ENCODE measurements around the gene ZFP36L1. TPM values are rescaled to one million over a fixed set of nuclear protein-coding genes. Genes with fewer than 3 reads are reported as not detected.

The ZFP36L1 gene
- total RNA-seq (50.6 TPM), polyA plus RNA-seq (ENCODE audit: insufficient read depth in 1 of 8, insufficient read length in 8 of 8, low replicate concordance in 1 of 8) (100 to 1,000 TPM; 147 to 241 (median 185) TPM)
- long read RNA-seq, donor 1, transcript ZFP36L1-202 (2 exons, 3,190 nt) = major isoform, 100 of 100 reads
- long read RNA-seq, donor 1, partial matches to known transcripts = 0 of 100 reads
- long read RNA-seq, donor 1, other reads (novel, unspliced or antisense) = 0 of 100 reads
- long read RNA-seq, donor 2, transcript ZFP36L1-202 (2 exons, 3,190 nt) = major isoform, 16 of 16 reads
- long read RNA-seq, donor 2, partial matches to known transcripts = 0 of 16 reads
- long read RNA-seq, donor 2, other reads (novel, unspliced or antisense) = 0 of 16 reads
- long read RNA-seq, donor 3, transcript ZFP36L1-202 (2 exons, 3,190 nt) = major isoform, 204 of 205 reads
- long read RNA-seq, donor 3, partial matches to known transcripts = 0 of 205 reads
- long read RNA-seq, donor 3, other reads (novel, unspliced or antisense) = 0 of 205 reads
- long read RNA-seq, donor 4, transcript ZFP36L1-202 (2 exons, 3,190 nt) = major isoform, 140 of 140 reads
- long read RNA-seq, donor 4, partial matches to known transcripts = 0 of 140 reads
- long read RNA-seq, donor 4, other reads (novel, unspliced or antisense) = 0 of 140 reads
- long read RNA-seq, donor 5, transcript ZFP36L1-202 (2 exons, 3,190 nt) = major isoform, 218 of 220 reads
- long read RNA-seq, donor 5, partial matches to known transcripts = 0 of 220 reads
- long read RNA-seq, donor 5, other reads (novel, unspliced or antisense) = 0 of 220 reads
- long read RNA-seq, donor 6, transcript ZFP36L1-202 (2 exons, 3,190 nt) = major isoform, 127 of 128 reads
- long read RNA-seq, donor 6, partial matches to known transcripts = 0 of 128 reads
- long read RNA-seq, donor 6, other reads (novel, unspliced or antisense) = 0 of 128 reads
- long read RNA-seq, donor 7, transcript ZFP36L1-202 (2 exons, 3,190 nt) = major isoform, 127 of 127 reads
- long read RNA-seq, donor 7, partial matches to known transcripts = 0 of 127 reads
- long read RNA-seq, donor 7, other reads (novel, unspliced or antisense) = 0 of 127 reads
- long read RNA-seq, donor 8, transcript ZFP36L1-202 (2 exons, 3,190 nt) = major isoform, 172 of 172 reads
- long read RNA-seq, donor 8, partial matches to known transcripts = 0 of 172 reads
- long read RNA-seq, donor 8, other reads (novel, unspliced or antisense) = 0 of 172 reads
- long read RNA-seq, donor 9, transcript ZFP36L1-202 (2 exons, 3,190 nt) = major isoform, 129 of 129 reads
- long read RNA-seq, donor 9, partial matches to known transcripts = 0 of 129 reads
- long read RNA-seq, donor 9, other reads (novel, unspliced or antisense) = 0 of 129 reads
- long read RNA-seq, donor 10, transcript ZFP36L1-202 (2 exons, 3,190 nt) = major isoform, 158 of 159 reads
- long read RNA-seq, donor 10, partial matches to known transcripts = 0 of 159 reads
- long read RNA-seq, donor 10, other reads (novel, unspliced or antisense) = 0 of 159 reads
- long read RNA-seq, donor 11, transcript ZFP36L1-202 (2 exons, 3,190 nt) = major isoform, 136 of 136 reads
- long read RNA-seq, donor 11, partial matches to known transcripts = 0 of 136 reads
- long read RNA-seq, donor 11, other reads (novel, unspliced or antisense) = 0 of 136 reads

DNA sequence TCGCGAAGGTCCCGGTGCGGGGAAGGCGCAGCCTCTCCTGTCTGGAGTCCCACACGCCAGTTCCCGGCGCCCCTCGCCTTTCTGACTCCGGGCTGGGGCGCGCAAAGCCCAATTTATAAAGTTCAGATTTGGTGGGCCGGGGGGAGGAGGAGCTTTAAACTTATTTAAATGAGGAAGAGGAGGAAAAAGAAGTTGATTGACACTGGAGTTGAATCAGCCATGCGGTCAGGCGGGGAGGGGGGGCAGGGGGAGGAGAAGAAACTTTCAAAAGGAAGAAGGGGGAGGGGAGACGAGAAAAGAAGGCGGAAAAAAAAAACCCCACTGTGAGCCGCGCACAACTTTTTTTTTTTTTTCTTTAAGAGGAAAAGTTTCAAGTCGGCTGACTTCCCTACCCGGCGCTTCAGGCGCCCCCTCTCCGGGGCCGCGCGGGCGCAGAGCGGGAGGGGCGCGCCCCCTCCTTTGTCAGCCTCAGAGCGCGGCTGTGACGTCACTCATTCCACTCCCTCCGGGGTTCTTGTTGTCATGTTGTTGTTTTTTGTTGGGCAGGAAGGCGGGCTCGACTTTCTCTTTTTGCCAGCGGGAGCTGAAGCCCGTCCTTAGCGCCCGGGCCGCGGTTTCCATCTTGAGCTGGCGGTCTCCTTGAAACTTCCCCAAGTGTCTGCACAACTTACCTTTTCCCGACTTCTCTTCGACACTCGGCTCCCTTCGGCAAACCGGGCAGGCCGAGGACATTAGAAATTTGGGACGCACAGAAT, at the start of gene ZFP36L1:
Gene ZFP36L1, minus strand, starts transcription at position 89 of the 755 bp plus-strand sequence. CDS start 129 bp downstream, outside the sequence.
- no peaks in the 10 kb centered on the region for H3K27me3 ChIP-seq (ENCODE audit: control insufficient read depth, insufficient read depth, low read length)
- H3K4me1 ChIP-seq (ENCODE audit: control insufficient read depth, insufficient read depth, low read length) = peaks cover 33% of the 10 kb centered on the region
- peaks cover 33% of the 10 kb centered on the region for H3K36me3 ChIP-seq (ENCODE audit: control insufficient read depth, insufficient read depth, low read length)
- peak within 1 kb of the TSS; percentile 100 for H3K27ac ChIP-seq (ENCODE audit: low read length)
- 0% methylated on average over 14 of the region's 51 CpGs for WGBS (ENCODE audit: insufficient coverage)
- DNase-seq = peak; percentile 99
- no peaks in the 10 kb centered on the region for H3K9me3 ChIP-seq (replicated peaks; ENCODE audit: control insufficient read depth, low read depth, low read length)
- peak within 1 kb of the TSS; percentile 100 for H3K4me3 ChIP-seq (ENCODE audit: low read length)

DNA sequence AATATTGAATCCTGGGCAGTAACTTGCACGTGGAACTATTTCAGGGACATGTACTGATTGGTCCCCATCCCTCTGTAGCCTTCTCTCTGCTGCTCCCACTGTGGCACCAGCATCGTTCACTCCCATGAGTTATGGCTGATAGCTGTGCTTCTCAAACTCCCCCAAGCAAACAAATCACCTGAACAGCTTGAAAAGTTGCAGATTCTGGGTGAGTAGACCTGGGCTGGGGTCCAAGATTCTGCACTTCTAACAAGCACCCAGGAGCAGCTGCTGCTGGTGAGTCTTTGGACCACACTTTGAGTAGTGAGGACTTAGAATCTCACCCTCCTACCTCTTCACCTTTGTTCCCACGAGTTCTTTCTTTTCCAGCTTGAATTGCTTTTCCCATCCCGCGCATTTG, 49.4 kb upstream of the ZFP36L1 start:
- no CpG with 5 or more reads among the region's 5 CpGs for WGBS (ENCODE audit: insufficient coverage)
- Histone ChIP-seq H3K27me3 (ENCODE audit: control insufficient read depth, insufficient read depth, low read length) (no peaks in the 10 kb centered on the region), H3K4me3 (ENCODE audit: low read length) (no peak overlapping the region), H3K4me1 (ENCODE audit: control insufficient read depth, insufficient read depth, low read length) (peaks cover 9% of the 10 kb centered on the region), H3K36me3 (ENCODE audit: control insufficient read depth, insufficient read depth, low read length) (no peaks in the 10 kb centered on the region), H3K27ac (ENCODE audit: low read length) (no peak overlapping the region), H3K9me3 (replicated peaks; ENCODE audit: control insufficient read depth, low read depth, low read length) (peaks cover 5% of the 10 kb centered on the region)
- DNase-seq = no peak

GRCh38 chr14:68841016-68841809, 48.3 kb upstream of the ZFP36L1 start:
- Histone ChIP-seq H3K9me3 (replicated peaks; ENCODE audit: control insufficient read depth, low read depth, low read length) (peaks cover 8% of the 10 kb centered on the region), H3K27ac (ENCODE audit: low read length) (no peak overlapping the region), H3K4me3 (ENCODE audit: low read length) (no peak overlapping the region), H3K4me1 (ENCODE audit: control insufficient read depth, insufficient read depth, low read length) (peaks cover 9% of the 10 kb centered on the region), H3K27me3 (ENCODE audit: control insufficient read depth, insufficient read depth, low read length) (no peaks in the 10 kb centered on the region), H3K36me3 (ENCODE audit: control insufficient read depth, insufficient read depth, low read length) (no peaks in the 10 kb centered on the region)
- DNase-seq = no peak
- 57% methylated on average over 1 of the region's 6 CpGs for WGBS (ENCODE audit: insufficient coverage)

- no peak overlapping the region for H3K4me3 ChIP-seq (ENCODE audit: low read length)
- no CpG with 5 or more reads among the region's 2 CpGs for WGBS (ENCODE audit: insufficient coverage)
- peaks cover 9% of the 10 kb centered on the region for H3K4me1 ChIP-seq (ENCODE audit: control insufficient read depth, insufficient read depth, low read length)
- H3K27ac ChIP-seq (ENCODE audit: low read length) = no peak overlapping the region
- no peaks in the 10 kb centered on the region for H3K36me3 ChIP-seq (ENCODE audit: control insufficient read depth, insufficient read depth, low read length)
- DNase-seq = no peak
- H3K27me3 ChIP-seq (ENCODE audit: control insufficient read depth, insufficient read depth, low read length) = no peaks in the 10 kb centered on the region
- peaks cover 13% of the 10 kb centered on the region for H3K9me3 ChIP-seq (replicated peaks; ENCODE audit: control insufficient read depth, low read depth, low read length)
These were observed 47.6 kb upstream of the ZFP36L1 start for GRCh38 chr14:68840454-68840853.

GRCh38 chr14:68836082-68836481, 43.2 kb upstream of the ZFP36L1 start:
- H3K9me3 ChIP-seq (replicated peaks; ENCODE audit: control insufficient read depth, low read depth, low read length) = peaks cover 16% of the 10 kb centered on the region
- DNase-seq = no peak
- no peak overlapping the region for H3K4me3 ChIP-seq (ENCODE audit: low read length)
- H3K36me3 ChIP-seq (ENCODE audit: control insufficient read depth, insufficient read depth, low read length) = no peaks in the 10 kb centered on the region
- WGBS (ENCODE audit: insufficient coverage) = no CpG with 5 or more reads among the region's 1 CpG
- H3K27ac ChIP-seq (ENCODE audit: low read length) = no peak overlapping the region
- H3K27me3 ChIP-seq (ENCODE audit: control insufficient read depth, insufficient read depth, low read length) = no peaks in the 10 kb centered on the region
- no peaks in the 10 kb centered on the region for H3K4me1 ChIP-seq (ENCODE audit: control insufficient read depth, insufficient read depth, low read length)

- peaks cover 16% of the 10 kb centered on the region for H3K9me3 ChIP-seq (replicated peaks; ENCODE audit: control insufficient read depth, low read depth, low read length)
- H3K4me3 ChIP-seq (ENCODE audit: low read length) = no peak overlapping the region
These were observed 41.9 kb upstream of the ZFP36L1 start for GRCh38 chr14:68834816-68835215.

DNA sequence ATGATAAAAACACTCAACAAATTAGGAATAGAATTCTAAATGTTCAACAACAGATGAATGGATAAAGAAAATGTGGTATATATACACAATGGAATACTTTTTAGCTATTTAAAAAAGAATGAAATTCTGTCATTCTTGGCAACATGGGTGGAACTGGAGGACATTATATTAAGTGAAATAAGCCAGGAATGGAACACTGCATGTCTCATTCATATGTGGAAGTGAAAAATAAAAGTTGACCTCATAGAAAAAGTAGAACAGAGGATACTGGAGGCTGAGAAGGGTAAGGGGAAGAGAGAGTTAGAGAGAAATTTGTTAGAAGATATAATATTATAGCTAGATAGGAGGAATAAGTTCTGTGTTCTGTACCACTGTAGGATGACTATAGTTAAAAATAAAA, 35.8 kb upstream of the ZFP36L1 start:
- H3K4me1 ChIP-seq (ENCODE audit: control insufficient read depth, insufficient read depth, low read length) = peaks cover 9% of the 10 kb centered on the region
- H3K4me3 ChIP-seq (ENCODE audit: low read length) = no peak overlapping the region
- no peaks in the 10 kb centered on the region for H3K36me3 ChIP-seq (ENCODE audit: control insufficient read depth, insufficient read depth, low read length)
- peak; percentile 76 for DNase-seq
- peaks cover 2% of the 10 kb centered on the region for H3K9me3 ChIP-seq (replicated peaks; ENCODE audit: control insufficient read depth, low read depth, low read length)
- H3K27me3 ChIP-seq (ENCODE audit: control insufficient read depth, insufficient read depth, low read length) = no peaks in the 10 kb centered on the region
- no peak overlapping the region for H3K27ac ChIP-seq (ENCODE audit: low read length)

More at GRCh38 chr14:68834816-68835215, 41.9 kb upstream of the ZFP36L1 start:
- no peaks in the 10 kb centered on the region for H3K36me3 ChIP-seq (ENCODE audit: control insufficient read depth, insufficient read depth, low read length)
- WGBS (ENCODE audit: insufficient coverage) = no CpG with 5 or more reads among the region's 6 CpGs
- H3K27ac ChIP-seq (ENCODE audit: low read length) = no peak overlapping the region
- DNase-seq = no peak
- no peaks in the 10 kb centered on the region for H3K27me3 ChIP-seq (ENCODE audit: control insufficient read depth, insufficient read depth, low read length)
- H3K4me1 ChIP-seq (ENCODE audit: control insufficient read depth, insufficient read depth, low read length) = no peaks in the 10 kb centered on the region

GRCh38 chr14:68825729-68826128, 32.9 kb upstream of the ZFP36L1 start:
- Histone ChIP-seq H3K4me1 (ENCODE audit: control insufficient read depth, insufficient read depth, low read length) (peaks cover 23% of the 10 kb centered on the region), H3K36me3 (ENCODE audit: control insufficient read depth, insufficient read depth, low read length) (no peaks in the 10 kb centered on the region), H3K27ac (ENCODE audit: low read length) (no peak overlapping the region), H3K9me3 (replicated peaks; ENCODE audit: control insufficient read depth, low read depth, low read length) (no peaks in the 10 kb centered on the region), H3K27me3 (ENCODE audit: control insufficient read depth, insufficient read depth, low read length) (no peaks in the 10 kb centered on the region), H3K4me3 (ENCODE audit: low read length) (no peak overlapping the region)
- no peak for DNase-seq
- WGBS (ENCODE audit: insufficient coverage) = no CpG with 5 or more reads among the region's 3 CpGs

Measured in muscle of leg (tissue), 16 donors.